ENCODE results near the gene RNF222. TPM values are rescaled to one million over a fixed set of nuclear protein-coding genes. Genes with fewer than 3 reads are reported as not detected.

The RNF222 gene
- total RNA-seq, 1 experiment from 2014 or later: not detected

GRCh38 chr17:8443756-8444155 is 46.1 kb upstream of the RNF222 start:
- Histone ChIP-seq H3K27me3 (replicated peaks; ENCODE audit: control insufficient read depth, insufficient read depth, low read length) (no peaks in the 10 kb centered on the region), H3K4me3 (ENCODE audit: low read depth, low read length) (no peak overlapping the region), H3K4me1 (no peaks in the 10 kb centered on the region), H3K9me3 (no peaks in the 10 kb centered on the region), H3K36me3 (ENCODE audit: control insufficient read depth, insufficient read depth, low read length) (no peaks in the 10 kb centered on the region)
- H3K4me1 Mint-ChIP-seq (ENCODE audit: low read depth, unreplicated experiment): no peaks in the 10 kb centered on the region
- intact Hi-C loops (cut with micrococcal nuclease; ENCODE audit: unreplicated experiment): no loop called here
- no peaks in the 10 kb centered on the region for H3K9me3 Mint-ChIP-seq (ENCODE audit: unreplicated experiment)
- H3K36me3 Mint-ChIP-seq (ENCODE audit: insufficient read depth, unreplicated experiment): peaks cover 27% of the 10 kb centered on the region
- no peak overlapping the region for H3K4me3 Mint-ChIP-seq (ENCODE audit: unreplicated experiment)
- ChIA-PET POLR2A (no interaction called here), CTCF (no interaction called here)
- no TSS peak for BruUV-seq (replicated peaks)
- no peak overlapping the region for H3K27ac Mint-ChIP-seq (ENCODE audit: unreplicated experiment)
- no peaks in the 10 kb centered on the region for H3K27me3 Mint-ChIP-seq (ENCODE audit: insufficient read depth, unreplicated experiment)
- no peak for TF ChIP-seq CTCF (IDR thresholded peaks at IDR 0.05; ENCODE audit: insufficient read depth in 1 of 2, low read depth in 1 of 2, low read length in 1 of 2, severe bottlenecking in 1 of 2, unreplicated experiment in 1 of 2)
- DNase-seq: no peak

GRCh38 chr17:8442310-8442709 is 44.7 kb upstream of the RNF222 start:
- BruUV-seq (replicated peaks): no TSS peak
- Histone ChIP-seq H3K36me3 (ENCODE audit: control insufficient read depth, insufficient read depth, low read length) (no peaks in the 10 kb centered on the region), H3K9me3 (no peaks in the 10 kb centered on the region), H3K4me3 (ENCODE audit: low read depth, low read length) (no peak overlapping the region), H3K4me1 (no peaks in the 10 kb centered on the region), H3K27me3 (replicated peaks; ENCODE audit: control insufficient read depth, insufficient read depth, low read length) (no peaks in the 10 kb centered on the region)
- Mint-ChIP-seq H3K27ac (ENCODE audit: unreplicated experiment) (no peak overlapping the region), H3K4me3 (ENCODE audit: unreplicated experiment) (no peak overlapping the region), H3K36me3 (ENCODE audit: insufficient read depth, unreplicated experiment) (peaks cover 21% of the 10 kb centered on the region), H3K4me1 (ENCODE audit: low read depth, unreplicated experiment) (no peaks in the 10 kb centered on the region), H3K9me3 (ENCODE audit: unreplicated experiment) (no peaks in the 10 kb centered on the region), H3K27me3 (ENCODE audit: insufficient read depth, unreplicated experiment) (no peaks in the 10 kb centered on the region)
- intact Hi-C loops (cut with micrococcal nuclease; ENCODE audit: unreplicated experiment): no loop called here
- CTCF ChIA-PET: no interaction called here
- no peak for DNase-seq
- POLR2A ChIA-PET: no interaction called here
- no peak for TF ChIP-seq CTCF (IDR thresholded peaks at IDR 0.05; ENCODE audit: insufficient read depth in 1 of 2, low read depth in 1 of 2, low read length in 1 of 2, severe bottlenecking in 1 of 2, unreplicated experiment in 1 of 2)

- no peaks in the 10 kb centered on the region for H3K9me3 ChIP-seq
- ChIA-PET POLR2A (no interaction called here), CTCF (no interaction called here)
- Mint-ChIP-seq H3K4me3 (ENCODE audit: unreplicated experiment) (no peak overlapping the region), H3K27me3 (ENCODE audit: insufficient read depth, unreplicated experiment) (no peaks in the 10 kb centered on the region), H3K9me3 (ENCODE audit: unreplicated experiment) (no peaks in the 10 kb centered on the region), H3K27ac (ENCODE audit: unreplicated experiment) (no peak overlapping the region), H3K36me3 (ENCODE audit: insufficient read depth, unreplicated experiment) (peaks cover 21% of the 10 kb centered on the region), H3K4me1 (ENCODE audit: low read depth, unreplicated experiment) (no peaks in the 10 kb centered on the region)
- intact Hi-C loops (cut with micrococcal nuclease; ENCODE audit: unreplicated experiment): no loop called here
- no peak for DNase-seq
- BruUV-seq (replicated peaks): no TSS peak
- H3K4me3 ChIP-seq (ENCODE audit: low read depth, low read length): no peak overlapping the region
- no peaks in the 10 kb centered on the region for H3K36me3 ChIP-seq (ENCODE audit: control insufficient read depth, insufficient read depth, low read length)
- TF ChIP-seq CTCF (IDR thresholded peaks at IDR 0.05; ENCODE audit: insufficient read depth in 1 of 2, low read depth in 1 of 2, low read length in 1 of 2, severe bottlenecking in 1 of 2, unreplicated experiment in 1 of 2): no peak
- no peaks in the 10 kb centered on the region for H3K4me1 ChIP-seq
- H3K27me3 ChIP-seq (replicated peaks; ENCODE audit: control insufficient read depth, insufficient read depth, low read length): no peaks in the 10 kb centered on the region
Observed at GRCh38 chr17:8441690-8442089, 44.1 kb upstream of the RNF222 start.
